HPDE6-E6E7 (cell line): Measurements from ENCODE around the gene METTL27.
"Not testable (repeated sequence)": the region's sequence is repeated elsewhere in the genome, so short reads cannot be mapped to it uniquely, and the experiment has no call there.

Experiments
- DNase-seq: peaks from one replicate; pipeline ENCODE4 v3.0.0; 2011; ENCODE audit warnings: missing footprints; ENCODE audit errors: extremely low spot score

Gene METTL27

DNA sequence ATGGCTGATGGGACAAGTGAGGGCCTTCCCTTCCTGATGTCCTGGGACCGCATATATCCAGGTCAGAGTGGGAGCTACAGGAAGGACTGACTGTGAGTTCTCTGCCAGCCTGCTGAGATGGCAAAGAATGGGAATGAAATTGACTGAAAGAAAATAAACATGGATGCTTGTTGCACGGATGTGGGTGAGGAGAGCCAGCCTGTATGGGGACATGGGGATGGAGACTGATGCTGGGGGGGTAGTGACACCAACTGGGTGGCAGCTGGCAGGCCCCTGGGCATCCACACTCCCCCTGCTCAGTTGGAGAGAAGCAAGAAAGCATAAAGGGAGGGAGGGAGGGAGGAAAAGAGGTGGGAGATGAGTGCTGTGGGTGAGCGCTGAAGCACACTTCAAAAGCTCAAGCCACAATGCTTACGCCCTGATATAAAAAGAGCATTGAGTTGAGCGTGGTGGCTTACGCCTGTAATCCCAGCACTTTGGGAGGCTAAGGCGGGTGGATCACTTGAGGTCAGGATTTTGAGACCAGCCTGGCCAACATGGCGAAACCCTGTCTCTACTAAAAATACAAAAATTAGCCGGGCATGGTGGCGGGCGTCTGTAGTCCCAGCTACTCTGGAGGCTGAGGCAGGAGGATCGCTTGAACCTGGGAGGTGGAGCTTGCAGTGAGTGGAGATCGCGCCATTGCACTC lies 20.6 kb downstream of the METTL27 start:
- DNase-seq = not testable (repeated sequence)

DNA sequence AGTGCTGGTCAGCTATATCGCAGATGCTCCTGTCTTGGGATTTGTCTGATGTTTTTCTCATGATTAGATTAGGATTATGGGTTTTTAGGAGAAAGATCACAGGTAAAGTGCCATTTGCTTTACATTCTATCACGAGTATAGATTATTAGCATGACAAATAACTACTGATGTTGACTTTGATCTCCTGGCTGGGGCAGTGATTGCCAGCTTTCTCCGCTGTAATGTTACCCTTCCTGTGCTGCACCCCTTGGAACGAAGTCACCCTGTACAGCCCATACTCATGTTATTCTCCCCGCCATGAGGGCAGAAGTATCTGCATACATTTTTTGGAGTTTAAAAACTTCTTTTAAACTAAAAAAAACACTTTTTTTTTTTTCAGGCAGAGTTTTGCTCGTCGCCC lies 22.3 kb downstream of the METTL27 start:
- DNase-seq = no peak

DNA sequence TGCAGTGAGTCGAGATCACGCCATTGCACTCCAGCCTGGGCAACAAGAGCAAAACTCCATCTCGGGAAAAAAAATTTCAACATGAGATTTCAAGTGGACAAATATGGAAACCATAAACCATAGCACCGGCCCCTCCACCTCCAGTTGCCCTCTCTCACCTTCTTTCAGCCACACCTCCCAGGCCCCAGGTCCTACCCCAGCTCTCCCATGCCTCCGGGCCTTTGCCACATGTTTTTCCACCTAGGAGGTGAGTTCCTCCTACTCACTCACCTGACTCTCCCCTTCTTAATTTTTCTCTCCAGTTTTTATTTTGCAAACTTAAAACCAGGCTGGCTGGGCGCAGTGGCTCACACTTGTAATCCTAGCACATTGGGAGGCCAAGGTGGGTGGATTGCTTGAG lies 25.2 kb downstream of the METTL27 start:
- DNase-seq = no peak

DNA sequence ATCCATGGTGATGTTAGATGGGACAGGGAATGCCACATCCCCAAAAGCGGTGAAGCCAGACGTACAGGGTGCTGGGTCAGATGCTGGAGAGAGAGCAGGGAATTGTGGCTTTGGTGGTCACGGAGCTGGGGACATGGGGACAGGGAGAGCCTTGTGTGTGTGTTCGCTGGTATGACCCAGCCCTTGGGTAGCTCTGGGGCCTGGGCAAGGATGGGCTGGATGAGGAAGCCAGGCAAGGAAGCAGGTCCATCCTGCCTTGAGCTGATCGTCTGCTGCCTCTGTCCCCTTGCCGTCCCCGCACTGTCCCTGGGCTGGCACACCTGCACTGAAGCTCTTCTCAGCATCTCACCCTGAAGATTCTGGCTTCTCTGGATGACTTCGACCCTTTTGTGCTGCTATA lies 26.9 kb downstream of the METTL27 start:
- DNase-seq = no peak

DNA sequence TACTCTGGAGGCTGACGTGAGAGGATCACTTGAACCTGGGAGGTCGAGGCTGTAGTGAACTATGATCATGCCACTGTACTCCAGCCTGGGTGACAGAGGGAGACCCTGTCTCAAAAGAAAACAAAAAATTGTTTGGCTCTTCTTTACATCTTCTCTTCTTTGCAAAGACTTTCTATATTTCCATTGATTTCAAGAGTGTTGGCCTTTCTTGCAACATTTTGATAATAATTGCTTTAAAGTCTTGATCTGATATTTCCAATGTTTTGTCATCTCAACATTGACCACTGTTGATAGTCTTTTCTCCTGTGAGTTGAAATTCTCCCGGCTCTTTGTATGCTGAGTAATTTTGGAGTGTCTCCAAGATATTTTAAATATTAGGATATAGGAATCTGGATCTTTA lies 29.3 kb downstream of the METTL27 start:
- no peak for DNase-seq

DNA sequence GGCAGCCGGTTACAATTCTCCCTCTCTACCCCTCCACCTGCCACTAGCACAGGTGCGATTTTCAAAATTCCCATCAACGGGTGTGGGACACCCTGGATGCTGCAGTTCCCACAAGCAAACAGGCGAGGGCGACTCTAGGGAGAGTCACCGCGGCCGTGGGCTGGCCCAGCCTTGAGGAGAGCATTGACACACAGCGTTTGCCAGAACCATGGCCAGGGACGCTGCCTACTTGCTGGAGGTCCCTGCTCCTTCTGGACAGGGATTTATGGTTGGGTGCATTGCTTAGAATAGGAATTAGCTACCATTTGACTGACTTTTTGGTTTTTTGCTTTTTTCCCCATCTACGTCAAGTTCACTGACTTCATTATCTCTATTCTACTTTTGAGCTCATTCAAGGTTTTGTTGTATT lies 30.6 kb downstream of the METTL27 start:
- no peak for DNase-seq

DNA sequence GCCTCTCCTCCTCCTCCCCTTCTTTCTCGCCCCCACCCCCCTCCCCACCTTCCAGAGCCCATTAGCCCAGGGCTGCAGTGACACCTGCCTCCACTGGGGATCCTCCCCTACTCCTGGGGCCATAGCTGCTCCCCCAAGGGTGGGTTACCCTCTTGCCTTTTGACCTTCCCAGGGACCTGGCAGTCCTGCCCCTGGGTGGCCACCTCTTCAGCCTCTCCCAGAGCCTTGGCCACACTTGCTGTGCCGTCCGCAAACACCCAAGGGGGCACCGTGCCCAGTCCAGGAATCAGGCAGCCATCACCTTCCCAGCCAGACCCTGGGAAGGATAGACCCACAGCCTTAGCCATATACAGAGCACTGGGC lies 31.3 kb downstream of the METTL27 start:
- no peak for DNase-seq

DNA sequence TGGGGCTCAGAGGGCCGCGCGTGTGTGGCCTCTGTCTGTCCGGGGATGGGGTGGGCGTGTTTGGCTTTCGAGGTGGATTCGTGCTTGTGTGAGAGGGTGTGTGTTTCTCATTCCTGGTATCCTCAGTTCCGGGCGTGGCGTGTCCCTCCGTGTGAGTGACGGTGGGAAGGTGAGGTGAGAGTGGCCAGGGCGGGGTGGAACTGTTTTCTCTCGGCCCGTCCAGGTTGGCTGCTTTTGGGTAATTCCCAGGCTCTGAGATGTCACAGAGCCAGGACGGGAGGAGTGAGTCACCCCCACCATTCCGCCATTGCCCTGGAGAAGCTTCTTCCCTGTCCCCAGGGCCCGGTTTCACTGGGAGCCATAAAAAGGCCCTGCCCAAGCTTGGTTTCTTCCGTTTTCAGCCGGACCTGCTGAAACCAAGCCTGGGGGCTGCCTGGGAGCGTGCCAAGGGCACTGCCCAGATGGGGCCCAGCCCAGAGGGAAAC lies 32.8 kb downstream of the METTL27 start:
- no peak for DNase-seq

DNA sequence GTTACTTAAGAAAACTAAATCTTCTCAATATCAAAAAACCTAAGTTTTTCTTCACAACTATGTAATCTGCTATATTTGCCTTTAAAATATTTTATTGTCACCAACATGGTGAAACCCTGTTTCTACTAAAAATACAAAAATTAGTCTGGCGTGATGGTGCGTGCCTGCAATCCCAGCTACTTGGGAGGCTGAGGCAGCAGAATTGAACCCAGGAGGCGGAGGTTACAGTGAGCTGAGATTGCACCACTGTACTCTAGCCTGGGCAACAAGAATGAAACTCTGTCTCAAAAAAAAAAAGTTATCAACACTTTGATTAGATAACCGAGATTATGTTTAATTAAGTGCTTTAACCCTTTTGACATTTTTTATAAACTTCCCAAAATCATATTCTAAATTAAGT lies 39.9 kb downstream of the METTL27 start:
- DNase-seq = no peak

DNA sequence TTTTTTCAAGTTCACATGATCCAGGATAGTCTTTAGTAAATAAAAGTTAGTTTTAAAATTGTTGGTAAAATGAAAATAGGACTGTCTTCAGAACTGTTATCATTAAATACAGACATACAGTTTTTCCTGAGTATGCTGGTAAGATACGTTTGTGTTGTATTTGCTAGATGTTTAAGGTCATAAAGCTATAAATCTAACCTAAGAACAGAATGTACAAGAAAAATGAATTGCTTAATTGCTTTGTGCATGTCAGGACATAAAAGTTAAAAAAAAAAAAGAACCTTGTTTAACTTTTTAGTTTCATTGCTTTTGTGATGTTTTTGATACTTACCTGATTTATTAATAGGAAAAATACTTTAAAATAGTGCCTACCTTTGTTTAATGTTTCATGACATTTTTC lies 40.7 kb downstream of the METTL27 start:
- DNase-seq = no peak

DNA sequence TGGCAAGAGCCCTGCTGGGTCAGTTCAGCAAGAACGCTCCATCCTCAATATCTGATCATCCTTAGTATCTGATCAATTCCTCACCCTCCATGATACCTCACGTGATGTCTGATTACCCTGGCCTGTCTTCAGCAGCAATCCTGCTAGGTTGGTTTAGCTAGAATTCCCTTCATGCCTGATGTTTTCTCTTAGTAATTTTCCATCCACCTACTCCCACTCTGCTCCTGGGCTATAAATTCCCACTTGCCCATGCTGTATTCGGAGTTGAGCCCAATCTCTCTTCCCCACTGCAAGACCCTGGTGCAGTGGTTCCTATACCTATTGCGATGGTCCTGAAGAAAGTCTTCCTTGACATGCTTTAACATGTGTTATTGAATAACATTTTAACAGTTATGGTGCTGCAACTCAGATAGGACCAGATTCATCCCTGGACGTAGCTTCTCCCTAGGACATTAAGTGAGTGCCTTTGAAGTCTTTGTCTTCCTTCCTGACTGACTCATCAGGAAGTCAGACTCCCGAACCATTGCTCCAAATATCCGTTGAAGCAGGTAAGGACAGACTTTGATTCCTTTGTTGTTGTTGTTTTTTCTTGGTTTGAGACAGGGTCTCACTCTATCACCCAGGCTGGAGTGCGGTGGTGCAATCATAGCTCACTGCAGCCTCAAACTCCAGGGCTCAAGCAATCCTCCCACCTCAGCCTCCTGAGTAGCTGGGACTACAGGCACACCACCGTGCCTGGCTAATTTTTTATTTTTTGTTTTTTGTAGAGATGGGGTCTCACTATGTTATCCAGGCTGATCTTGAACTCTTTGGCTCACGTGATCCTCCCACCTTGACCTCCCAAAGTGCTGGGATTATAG lies 42.8 kb downstream of the METTL27 start:
- DNase-seq = no peak

DNA sequence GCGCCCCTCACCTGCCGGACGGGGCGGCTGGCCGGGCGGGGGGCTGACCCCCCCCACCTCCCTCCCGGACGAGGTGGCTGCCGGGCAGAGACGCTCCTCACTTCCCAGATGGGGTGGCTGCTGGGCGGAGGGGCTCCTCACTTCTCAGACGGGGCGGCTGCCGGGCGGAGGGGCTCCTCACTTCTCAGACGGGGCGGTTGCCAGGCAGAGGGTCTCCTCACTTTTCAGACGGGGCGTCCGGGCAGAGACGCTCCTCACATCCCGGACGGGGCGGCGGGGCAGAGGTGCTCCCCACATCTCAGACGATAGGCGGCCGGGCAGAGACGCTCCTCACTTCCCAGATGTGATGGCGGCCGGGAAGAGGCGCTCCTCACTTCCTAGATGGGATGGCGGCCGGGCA lies 45.1 kb downstream of the METTL27 start:
- DNase-seq = not testable (repeated sequence)

DNA sequence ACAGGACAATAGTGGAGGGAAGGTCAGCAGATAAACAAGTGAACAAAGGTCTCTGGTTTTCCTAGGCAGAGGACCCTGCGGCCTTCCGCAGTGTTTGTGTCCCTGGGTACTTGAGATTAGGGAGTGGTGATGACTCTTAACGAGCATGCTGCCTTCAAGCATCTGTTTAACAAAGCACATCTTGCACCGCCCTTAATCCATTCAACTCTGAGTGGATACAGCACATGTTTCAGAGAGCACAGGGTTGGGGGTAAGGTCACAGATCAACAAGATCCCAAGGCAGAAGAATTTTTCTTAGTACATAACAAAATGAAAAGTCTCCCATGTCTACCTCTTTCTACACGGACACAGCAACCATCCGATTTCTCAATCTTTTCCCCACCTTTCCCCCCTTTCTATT lies 45.7 kb downstream of the METTL27 start:
- DNase-seq = not testable (repeated sequence)

DNA sequence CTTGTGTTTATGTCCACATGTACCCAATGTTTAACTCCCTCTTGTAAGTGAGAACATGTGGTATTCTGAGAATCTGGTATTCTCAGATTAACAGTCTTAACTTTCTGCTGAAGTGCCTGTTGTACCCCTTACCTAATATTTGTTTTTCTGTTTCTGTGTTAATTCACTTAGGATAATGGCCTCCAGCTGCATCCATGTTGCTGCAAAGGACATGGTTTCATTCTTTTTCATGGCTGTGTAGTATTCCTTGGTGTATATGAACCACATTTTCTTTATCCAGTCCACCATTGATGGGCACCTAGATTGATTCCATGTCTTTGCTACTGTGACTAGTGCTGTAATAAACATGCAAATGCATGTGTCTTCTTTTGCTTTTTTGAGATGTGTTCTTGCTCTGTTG lies 47.1 kb downstream of the METTL27 start:
- not testable (repeated sequence) for DNase-seq

DNA sequence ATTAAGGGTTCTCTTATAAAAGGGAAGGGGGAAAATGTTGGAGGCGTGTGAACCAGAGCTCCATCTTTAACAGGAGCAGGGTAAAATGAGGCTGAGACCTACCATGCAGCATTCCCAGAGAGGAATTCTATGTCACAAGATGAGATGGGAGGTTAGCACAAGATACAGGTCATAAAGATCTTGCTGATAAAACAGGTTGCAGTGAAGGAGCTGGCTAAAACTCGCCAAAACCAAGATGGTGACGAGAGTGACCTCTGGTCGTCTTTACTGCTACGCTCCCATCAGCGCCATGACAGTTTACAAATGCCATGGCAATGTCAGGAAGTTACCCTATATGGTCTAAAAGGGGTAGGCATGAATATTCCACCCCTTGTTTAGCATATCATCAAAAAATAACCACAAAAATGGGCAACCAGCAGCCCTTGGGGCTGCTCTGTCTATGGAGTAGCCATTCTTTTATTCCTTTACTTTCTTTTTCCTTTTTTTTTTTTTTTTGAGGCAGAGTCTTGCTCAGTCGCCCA lies 51.1 kb downstream of the METTL27 start:
- not testable (repeated sequence) for DNase-seq

DNA sequence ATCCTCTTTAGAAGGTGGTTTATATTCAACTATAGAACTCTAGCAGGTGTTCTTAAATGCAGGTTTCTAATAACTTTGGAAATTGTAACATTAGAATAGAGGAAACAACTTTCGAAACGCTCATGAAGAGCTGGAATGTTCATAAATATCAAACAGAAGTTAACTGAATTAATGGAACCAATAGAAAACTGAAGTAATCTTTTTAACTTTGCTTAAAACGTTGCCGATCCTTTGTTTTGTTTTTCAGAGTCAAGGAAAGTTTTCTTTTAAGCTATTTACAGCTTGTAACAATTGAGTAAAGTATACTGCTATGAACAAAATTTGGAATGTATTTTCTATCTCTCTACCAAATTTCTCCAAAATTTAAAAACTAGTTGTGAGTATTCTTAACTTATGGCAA lies 53.3 kb downstream of the METTL27 start:
- no peak for DNase-seq

DNA sequence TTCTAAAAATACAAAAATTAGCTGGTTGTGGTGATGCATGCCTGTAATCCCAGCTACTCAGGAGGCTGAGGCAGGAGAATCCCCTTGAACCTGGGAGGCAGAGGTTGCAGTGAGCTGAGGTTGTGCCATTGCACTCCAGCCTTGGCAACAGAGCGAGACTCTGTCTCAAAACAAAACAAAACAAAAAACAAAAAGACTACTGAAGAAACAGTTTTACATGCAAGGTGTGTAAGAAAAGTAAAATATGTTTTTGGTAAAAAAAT lies 54.6 kb downstream of the METTL27 start:
- not testable (repeated sequence) for DNase-seq

DNA sequence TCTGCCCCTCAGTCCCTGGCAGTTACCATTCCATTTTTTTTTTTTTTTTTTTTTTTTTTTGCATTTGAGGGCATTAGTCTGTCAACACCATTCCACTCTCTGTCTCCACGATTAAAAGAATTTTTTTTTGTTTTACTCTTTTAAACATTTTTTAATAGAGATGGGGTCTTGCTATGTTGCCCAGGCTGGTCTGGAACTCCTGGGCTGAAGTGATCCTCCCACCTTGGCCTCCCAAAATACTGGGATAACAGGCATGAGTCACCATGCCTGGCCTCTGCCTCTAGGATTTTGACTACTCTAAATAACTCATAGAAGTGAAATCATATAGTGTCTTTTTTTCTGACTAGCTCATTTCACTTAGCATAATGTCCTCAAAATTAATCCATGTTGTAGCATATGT lies 55.7 kb downstream of the METTL27 start:
- DNase-seq = no peak
